ENCODE data around the gene DLGAP1. TPM values are rescaled to one million over a fixed set of nuclear protein-coding genes. Genes with fewer than 3 reads are reported as not detected.

Gene DLGAP1
- total and polyA plus RNA-seq, 2 of the 8 experiments (the other 6 are each of a cell fraction or from before 2014, with no cell fraction given) = 11.8 to 16.9 TPM

DNA sequence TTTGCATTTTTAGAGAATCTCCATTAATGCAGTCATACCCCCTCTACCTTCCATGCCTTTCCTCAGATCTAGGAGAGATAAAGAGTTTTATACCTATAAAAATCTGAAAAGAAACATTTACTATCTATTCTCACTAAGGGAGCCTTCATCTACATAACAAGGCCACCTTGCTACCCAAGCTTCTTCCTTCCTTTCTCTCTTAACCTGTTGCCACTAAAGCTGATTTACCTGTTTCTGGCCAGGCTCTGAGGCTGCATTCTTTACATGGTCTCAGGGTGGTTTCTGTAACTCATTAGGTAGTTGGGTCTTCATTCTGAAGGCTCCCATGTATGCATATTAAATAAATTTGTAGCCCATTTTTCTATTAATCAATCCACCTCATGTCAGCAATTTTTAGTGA, 391.6 kb downstream of the DLGAP1 start (continued):
- TF ChIP-seq, protein P1, sequence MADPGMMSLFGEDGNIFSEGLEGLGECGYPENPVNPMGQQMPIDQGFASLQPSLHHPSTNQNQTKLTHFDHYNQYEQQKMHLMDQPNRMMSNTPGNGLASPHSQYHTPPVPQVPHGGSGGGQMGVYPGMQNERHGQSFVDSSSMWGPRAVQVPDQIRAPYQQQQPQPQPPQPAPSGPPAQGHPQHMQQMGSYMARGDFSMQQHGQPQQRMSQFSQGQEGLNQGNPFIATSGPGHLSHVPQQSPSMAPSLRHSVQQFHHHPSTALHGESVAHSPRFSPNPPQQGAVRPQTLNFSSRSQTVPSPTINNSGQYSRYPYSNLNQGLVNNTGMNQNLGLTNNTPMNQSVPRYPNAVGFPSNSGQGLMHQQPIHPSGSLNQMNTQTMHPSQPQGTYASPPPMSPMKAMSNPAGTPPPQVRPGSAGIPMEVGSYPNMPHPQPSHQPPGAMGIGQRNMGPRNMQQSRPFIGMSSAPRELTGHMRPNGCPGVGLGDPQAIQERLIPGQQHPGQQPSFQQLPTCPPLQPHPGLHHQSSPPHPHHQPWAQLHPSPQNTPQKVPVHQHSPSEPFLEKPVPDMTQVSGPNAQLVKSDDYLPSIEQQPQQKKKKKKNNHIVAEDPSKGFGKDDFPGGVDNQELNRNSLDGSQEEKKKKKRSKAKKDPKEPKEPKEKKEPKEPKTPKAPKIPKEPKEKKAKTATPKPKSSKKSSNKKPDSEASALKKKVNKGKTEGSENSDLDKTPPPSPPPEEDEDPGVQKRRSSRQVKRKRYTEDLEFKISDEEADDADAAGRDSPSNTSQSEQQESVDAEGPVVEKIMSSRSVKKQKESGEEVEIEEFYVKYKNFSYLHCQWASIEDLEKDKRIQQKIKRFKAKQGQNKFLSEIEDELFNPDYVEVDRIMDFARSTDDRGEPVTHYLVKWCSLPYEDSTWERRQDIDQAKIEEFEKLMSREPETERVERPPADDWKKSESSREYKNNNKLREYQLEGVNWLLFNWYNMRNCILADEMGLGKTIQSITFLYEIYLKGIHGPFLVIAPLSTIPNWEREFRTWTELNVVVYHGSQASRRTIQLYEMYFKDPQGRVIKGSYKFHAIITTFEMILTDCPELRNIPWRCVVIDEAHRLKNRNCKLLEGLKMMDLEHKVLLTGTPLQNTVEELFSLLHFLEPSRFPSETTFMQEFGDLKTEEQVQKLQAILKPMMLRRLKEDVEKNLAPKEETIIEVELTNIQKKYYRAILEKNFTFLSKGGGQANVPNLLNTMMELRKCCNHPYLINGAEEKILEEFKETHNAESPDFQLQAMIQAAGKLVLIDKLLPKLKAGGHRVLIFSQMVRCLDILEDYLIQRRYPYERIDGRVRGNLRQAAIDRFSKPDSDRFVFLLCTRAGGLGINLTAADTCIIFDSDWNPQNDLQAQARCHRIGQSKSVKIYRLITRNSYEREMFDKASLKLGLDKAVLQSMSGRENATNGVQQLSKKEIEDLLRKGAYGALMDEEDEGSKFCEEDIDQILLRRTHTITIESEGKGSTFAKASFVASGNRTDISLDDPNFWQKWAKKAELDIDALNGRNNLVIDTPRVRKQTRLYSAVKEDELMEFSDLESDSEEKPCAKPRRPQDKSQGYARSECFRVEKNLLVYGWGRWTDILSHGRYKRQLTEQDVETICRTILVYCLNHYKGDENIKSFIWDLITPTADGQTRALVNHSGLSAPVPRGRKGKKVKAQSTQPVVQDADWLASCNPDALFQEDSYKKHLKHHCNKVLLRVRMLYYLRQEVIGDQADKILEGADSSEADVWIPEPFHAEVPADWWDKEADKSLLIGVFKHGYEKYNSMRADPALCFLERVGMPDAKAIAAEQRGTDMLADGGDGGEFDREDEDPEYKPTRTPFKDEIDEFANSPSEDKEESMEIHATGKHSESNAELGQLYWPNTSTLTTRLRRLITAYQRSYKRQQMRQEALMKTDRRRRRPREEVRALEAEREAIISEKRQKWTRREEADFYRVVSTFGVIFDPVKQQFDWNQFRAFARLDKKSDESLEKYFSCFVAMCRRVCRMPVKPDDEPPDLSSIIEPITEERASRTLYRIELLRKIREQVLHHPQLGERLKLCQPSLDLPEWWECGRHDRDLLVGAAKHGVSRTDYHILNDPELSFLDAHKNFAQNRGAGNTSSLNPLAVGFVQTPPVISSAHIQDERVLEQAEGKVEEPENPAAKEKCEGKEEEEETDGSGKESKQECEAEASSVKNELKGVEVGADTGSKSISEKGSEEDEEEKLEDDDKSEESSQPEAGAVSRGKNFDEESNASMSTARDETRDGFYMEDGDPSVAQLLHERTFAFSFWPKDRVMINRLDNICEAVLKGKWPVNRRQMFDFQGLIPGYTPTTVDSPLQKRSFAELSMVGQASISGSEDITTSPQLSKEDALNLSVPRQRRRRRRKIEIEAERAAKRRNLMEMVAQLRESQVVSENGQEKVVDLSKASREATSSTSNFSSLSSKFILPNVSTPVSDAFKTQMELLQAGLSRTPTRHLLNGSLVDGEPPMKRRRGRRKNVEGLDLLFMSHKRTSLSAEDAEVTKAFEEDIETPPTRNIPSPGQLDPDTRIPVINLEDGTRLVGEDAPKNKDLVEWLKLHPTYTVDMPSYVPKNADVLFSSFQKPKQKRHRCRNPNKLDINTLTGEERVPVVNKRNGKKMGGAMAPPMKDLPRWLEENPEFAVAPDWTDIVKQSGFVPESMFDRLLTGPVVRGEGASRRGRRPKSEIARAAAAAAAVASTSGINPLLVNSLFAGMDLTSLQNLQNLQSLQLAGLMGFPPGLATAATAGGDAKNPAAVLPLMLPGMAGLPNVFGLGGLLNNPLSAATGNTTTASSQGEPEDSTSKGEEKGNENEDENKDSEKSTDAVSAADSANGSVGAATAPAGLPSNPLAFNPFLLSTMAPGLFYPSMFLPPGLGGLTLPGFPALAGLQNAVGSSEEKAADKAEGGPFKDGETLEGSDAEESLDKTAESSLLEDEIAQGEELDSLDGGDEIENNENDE (IDR thresholded peaks at IDR 0.05; ENCODE audit: insufficient replicate concordance, low read length) = no peak
